Muscle of leg (tissue), 11 donors: ENCODE results near the gene ARL2BP. TPM values are rescaled to one million over a fixed set of nuclear protein-coding genes. Genes with fewer than 3 reads are reported as not detected.
A peak's percentile ranks its signal among the peaks of the same experiment; 100 is the strongest.

Experiments used
- DNase-seq: peaks from one replicate; pipeline ENCODE4 v3.0.0; 2013
- H3K27ac ChIP-seq: one replicate; pipeline ENCODE4 v1.5.1; 2013; ENCODE audit warnings: mild to moderate bottlenecking, low read length, control low read depth
- H3K27me3 ChIP-seq: one replicate; pipeline ENCODE4 v1.6.1; 2013; ENCODE audit warnings: low read length; ENCODE audit not compliant: control insufficient read depth, insufficient read depth
- H3K36me3 ChIP-seq: one replicate; pipeline ENCODE4 v1.6.1; 2013; ENCODE audit warnings: low read length; ENCODE audit not compliant: control insufficient read depth, insufficient read depth
- H3K4me1 ChIP-seq: one replicate; pipeline ENCODE4 v1.6.1; 2013; ENCODE audit warnings: low read length; ENCODE audit not compliant: control insufficient read depth, insufficient read depth
- H3K4me3 ChIP-seq: one replicate; pipeline ENCODE4 v1.5.1; 2013; ENCODE audit warnings: low read length, control low read depth
- H3K9me3 ChIP-seq: replicated peaks from 2 replicates; pipeline ENCODE4 v1.6.1; 2013; ENCODE audit warnings: low read depth, low read length; ENCODE audit not compliant: control insufficient read depth
- WGBS: methylation state at CpG from one replicate; pipeline ENCODE4 v1.1.5; 2013; ENCODE audit warnings: missing lambda C conversion rate; ENCODE audit not compliant: insufficient coverage; 5-methylcytosine and 5-hydroxymethylcytosine counted together
- polyA plus RNA-seq, 8 donors: library from polyadenylated mRNA; unstranded; fragments of 120-200 nt; gene quantifications; one replicate each; pipeline versions ENCODE4 v1.2.1 to v1.2.3, GENCODE V29; 2013; ENCODE audit warnings: inconsistent platforms in 1 of 8, low replicate concordance in 1 of 8; ENCODE audit not compliant: insufficient read length in 8 of 8, insufficient read depth in 1 of 8
- total RNA-seq: library from RNA; stranded (reverse); fragments of 120-200 nt; gene quantifications from one replicate; pipeline ENCODE4 v1.2.4, GENCODE V29; 2013

Gene ARL2BP
- total and polyA plus RNA-seq, 9 donors: 38.4 to 59.4 (median 46.1) TPM

DNA sequence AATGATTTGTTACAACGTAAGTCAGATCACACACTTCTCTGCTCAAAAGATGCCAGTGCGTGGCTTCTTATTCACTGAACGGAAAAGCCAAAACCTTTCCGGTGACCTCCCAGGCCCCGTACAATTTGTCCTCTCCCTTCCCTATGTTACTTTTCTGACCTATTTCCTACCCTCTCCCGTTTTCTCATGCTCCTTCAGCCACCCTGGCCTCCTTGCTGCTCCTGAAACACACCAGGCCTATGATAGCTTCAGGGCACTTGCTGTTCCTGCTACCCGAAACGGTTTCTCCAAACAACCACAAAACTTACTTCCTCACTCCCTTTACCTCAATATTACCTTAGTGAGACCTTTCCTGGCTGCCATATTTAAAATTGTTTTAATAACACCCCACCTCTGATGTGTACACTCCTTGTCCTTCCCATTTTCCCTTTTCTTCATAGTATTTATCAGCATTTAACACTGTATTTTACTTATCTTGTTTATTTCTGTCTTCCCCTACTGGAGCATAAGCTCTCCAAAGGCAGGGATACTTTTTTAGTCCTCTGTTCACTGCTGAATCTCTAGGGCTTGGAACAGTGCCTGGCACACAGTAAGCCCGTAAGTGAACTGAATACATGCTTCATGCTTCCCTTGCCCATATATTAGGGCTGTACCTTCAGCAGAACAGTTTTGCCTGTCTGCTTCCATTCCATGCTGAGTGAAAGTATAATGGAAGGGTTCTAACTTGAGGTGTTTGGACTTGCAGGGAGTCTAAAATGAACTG lies 10.9 kb upstream of the ARL2BP start:
- no peak for DNase-seq
- Histone ChIP-seq H3K4me3 (no peak overlapping the region), H3K27ac (no peak overlapping the region), H3K36me3 (peaks cover 50% of the 10 kb centered on the region), H3K9me3 (no peaks in the 10 kb centered on the region), H3K4me1 (no peaks in the 10 kb centered on the region), H3K27me3 (no peaks in the 10 kb centered on the region)
- 94% methylated on average over 9 of the region's 9 CpGs for WGBS

DNA sequence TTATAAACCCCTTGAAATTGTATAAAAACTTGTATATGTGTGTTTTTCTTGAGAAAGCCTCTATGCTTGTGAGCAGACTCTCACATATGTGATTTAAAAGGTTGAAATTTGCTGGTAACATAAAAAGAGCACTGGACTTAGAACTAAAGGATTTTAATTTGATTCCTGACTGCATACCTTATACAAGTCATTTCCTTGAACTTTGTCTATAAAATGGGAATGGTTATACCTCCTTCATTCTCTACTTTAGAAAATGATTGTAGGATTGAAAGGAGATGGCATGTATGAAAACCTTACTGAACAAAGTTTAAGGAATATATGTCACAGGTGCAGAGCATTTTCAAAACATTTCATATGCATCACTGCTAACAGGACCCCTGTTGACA lies 10.4 kb upstream of the ARL2BP start:
- DNase-seq: no peak
- Histone ChIP-seq H3K9me3 (no peaks in the 10 kb centered on the region), H3K27ac (no peak overlapping the region), H3K4me3 (no peak overlapping the region), H3K27me3 (no peaks in the 10 kb centered on the region), H3K4me1 (no peaks in the 10 kb centered on the region), H3K36me3 (peaks cover 48% of the 10 kb centered on the region)

DNA sequence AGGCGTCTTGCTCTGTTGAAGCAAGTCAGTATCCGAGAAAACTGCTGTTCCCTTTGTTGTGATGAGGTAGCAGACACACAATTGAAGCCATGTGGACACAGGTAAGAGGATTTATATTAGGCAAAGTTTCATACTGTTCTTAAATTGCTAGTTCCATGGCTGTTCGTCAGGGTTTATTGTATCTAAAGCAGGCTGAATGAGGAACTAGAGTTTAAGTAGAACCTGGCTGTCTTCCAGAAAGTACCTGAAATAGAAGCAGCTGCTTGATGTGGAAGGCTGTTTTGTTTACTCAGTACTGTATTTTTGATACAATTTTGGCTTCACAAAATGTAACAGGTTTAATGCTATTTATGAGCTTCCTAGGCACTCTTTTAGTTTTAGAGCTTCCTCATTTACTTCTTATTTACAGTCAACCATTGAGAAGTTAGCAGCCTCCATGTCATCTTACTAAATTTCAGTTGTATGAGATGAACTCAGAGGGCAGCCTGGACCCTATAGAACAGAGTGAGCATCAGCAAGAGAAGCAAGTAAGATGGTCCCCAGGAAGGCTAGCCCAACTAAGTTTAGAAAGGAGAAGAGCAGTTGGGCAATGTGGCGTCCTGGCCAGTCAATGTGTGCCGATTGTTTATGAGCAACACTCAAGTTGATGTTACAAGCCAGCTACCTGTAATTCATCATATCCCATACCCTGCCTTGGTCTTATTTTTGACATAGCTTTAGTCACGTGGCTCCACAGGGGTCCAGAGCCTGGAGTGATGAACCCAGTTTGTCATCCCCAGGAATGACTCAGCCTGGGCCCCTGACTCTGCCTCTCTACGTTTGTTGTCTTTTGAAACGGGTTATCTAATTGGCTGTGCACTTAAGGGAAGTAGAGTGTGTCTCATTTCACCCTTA lies 9.7 kb upstream of the ARL2BP start:
- H3K4me3 ChIP-seq: no peak overlapping the region
- peaks cover 46% of the 10 kb centered on the region for H3K36me3 ChIP-seq
- no peak overlapping the region for H3K27ac ChIP-seq
- no peak for DNase-seq
- H3K9me3 ChIP-seq: no peaks in the 10 kb centered on the region
- no peaks in the 10 kb centered on the region for H3K4me1 ChIP-seq
- WGBS: 89% methylated on average over 5 of the region's 8 CpGs
- no peaks in the 10 kb centered on the region for H3K27me3 ChIP-seq

DNA sequence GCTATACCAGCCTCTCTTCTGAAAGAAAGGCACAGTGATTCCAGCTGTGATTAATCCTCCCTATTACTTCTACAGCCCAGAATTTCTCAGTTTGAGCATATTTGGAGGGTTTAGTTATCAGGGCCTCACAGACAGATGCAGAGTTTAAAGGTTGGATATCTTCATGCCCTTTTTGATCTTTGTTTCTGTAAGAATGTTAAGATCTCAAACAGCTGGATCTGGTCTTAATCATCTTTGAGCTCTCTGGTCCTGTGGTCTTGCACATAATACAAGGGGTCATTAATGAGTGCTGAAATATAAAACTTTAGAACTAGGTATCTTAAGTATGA lies 9.1 kb upstream of the ARL2BP start:
- no peak overlapping the region for H3K4me3 ChIP-seq
- no peak for DNase-seq
- H3K27me3 ChIP-seq: no peaks in the 10 kb centered on the region
- peaks cover 43% of the 10 kb centered on the region for H3K36me3 ChIP-seq
- H3K4me1 ChIP-seq: no peaks in the 10 kb centered on the region
- H3K9me3 ChIP-seq: no peaks in the 10 kb centered on the region
- no peak overlapping the region for H3K27ac ChIP-seq

DNA sequence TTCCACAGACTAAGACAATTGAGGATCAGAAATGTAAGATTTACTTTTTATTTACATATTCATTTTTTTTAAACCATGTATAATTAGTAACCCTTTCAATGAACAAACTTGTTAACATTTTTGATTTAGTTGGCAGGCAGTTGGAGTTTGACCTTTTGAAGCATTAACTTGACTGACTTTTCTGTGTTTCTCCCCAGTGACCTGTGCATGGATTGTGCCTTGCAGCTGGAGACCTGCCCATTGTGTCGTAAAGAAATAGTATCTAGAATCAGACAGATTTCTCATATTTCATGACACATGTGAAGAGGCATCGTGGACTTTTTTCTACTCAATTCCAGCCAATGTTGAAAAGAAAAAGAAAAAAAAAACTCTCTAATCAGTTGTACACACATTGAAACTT lies 6.4 kb upstream of the ARL2BP start:
- no peak overlapping the region for H3K27ac ChIP-seq
- no peak for DNase-seq
- no peak overlapping the region for H3K4me3 ChIP-seq
- H3K9me3 ChIP-seq: no peaks in the 10 kb centered on the region
- H3K36me3 ChIP-seq: peaks cover 22% of the 10 kb centered on the region
- no peaks in the 10 kb centered on the region for H3K27me3 ChIP-seq
- WGBS: no CpG with 5 or more reads among the region's 2 CpGs
- no peaks in the 10 kb centered on the region for H3K4me1 ChIP-seq

DNA sequence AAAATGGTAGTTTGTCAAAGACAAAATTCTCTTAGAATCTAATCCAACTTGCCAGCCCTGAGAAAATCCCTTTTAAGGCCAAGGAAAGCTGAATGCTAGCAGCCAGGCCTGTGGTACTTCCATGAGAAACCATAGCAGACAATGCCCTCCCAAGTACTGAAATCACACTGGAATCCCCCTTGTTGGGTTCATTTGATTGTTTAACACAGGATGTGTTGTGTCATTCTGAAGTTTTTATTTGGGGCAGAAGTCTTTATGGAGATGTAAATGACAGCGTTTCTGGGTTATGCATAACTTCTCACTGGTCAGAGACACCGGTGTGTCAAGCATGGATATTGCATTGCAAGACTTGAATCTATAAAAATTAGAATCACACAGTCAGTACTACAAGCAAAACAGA lies 6.0 kb upstream of the ARL2BP start:
- H3K27ac ChIP-seq: no peak overlapping the region
- peaks cover 19% of the 10 kb centered on the region for H3K36me3 ChIP-seq
- no peaks in the 10 kb centered on the region for H3K27me3 ChIP-seq
- H3K4me3 ChIP-seq: no peak overlapping the region
- no peak for DNase-seq
- no peaks in the 10 kb centered on the region for H3K4me1 ChIP-seq
- no peaks in the 10 kb centered on the region for H3K9me3 ChIP-seq
- WGBS: no CpG with 5 or more reads among the region's 2 CpGs

DNA sequence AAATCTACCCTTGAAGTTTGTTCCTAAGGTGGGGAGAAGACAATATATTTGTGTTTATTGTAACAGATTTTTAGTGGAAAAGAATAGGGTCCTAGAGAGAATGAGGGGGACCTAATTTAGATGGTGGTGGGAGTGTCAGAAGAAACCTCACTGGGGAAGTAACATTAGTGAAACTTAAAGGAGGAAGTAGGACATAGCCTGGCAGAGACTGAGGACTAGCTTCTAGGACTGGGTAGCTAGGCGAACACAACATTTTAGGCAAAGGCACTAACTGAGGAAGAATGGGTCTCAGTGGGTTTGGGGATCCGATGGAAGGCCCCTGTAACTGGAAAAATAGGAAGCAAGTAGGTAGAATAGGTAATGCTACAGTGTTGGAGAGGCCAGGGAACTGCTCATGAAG lies 4.2 kb upstream of the ARL2BP start:
- WGBS: 68% methylated on average over 2 of the region's 2 CpGs
- Histone ChIP-seq H3K9me3 (no peaks in the 10 kb centered on the region), H3K4me1 (peaks cover 3% of the 10 kb centered on the region), H3K36me3 (peaks cover 10% of the 10 kb centered on the region), H3K27ac (no peak overlapping the region), H3K4me3 (no peak overlapping the region), H3K27me3 (no peaks in the 10 kb centered on the region)
- DNase-seq: no peak

DNA sequence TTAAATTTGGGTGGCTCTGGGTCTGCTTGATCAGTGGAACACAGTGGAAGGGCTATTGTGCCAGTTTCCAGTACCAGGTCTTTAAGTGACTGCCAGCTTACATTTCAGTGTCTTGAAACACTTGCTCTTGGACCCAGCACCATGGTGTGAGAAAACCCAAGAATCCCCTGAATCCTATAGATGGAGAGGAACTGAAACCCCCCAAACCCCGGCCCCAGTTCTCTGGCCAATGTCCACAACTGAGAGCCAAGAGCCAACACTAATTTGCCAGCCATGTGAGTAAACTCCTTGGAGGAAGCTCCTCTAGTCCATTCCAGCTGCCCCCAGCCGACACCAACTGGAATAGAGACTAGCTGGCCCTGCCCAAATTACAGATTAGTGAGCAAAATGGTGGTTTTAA lies 2.4 kb upstream of the ARL2BP start:
- Histone ChIP-seq H3K9me3 (no peaks in the 10 kb centered on the region), H3K36me3 (peaks cover 15% of the 10 kb centered on the region), H3K4me3 (no peak overlapping the region), H3K4me1 (peaks cover 6% of the 10 kb centered on the region), H3K27me3 (no peaks in the 10 kb centered on the region), H3K27ac (no peak overlapping the region)
- DNase-seq: no peak
- WGBS: 80% methylated on average over 1 of the region's 2 CpGs

DNA sequence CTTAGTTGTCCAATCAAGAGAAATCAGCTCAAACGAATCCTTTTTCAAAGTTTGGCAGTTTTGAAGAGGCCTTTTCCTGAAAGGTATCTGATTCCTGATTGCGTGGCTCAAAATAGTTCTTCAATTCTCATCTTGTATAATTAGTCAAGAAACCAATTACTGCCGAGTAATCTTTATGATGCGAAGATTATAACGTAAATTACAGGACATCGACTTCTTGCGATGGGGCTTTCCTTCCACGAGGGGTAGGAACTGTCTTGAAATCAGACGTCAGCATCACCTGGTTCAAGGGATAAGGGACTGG lies 644 bp upstream of the ARL2BP start:
- peaks cover 6% of the 10 kb centered on the region for H3K4me1 ChIP-seq
- H3K27me3 ChIP-seq: no peaks in the 10 kb centered on the region
- peak overlapping the region; percentile 93 for H3K27ac ChIP-seq
- no peak for DNase-seq
- WGBS: 6% methylated on average over 6 of the region's 9 CpGs
- no peaks in the 10 kb centered on the region for H3K9me3 ChIP-seq
- peak overlapping the region; percentile 53 for H3K4me3 ChIP-seq
- peaks cover 17% of the 10 kb centered on the region for H3K36me3 ChIP-seq

DNA sequence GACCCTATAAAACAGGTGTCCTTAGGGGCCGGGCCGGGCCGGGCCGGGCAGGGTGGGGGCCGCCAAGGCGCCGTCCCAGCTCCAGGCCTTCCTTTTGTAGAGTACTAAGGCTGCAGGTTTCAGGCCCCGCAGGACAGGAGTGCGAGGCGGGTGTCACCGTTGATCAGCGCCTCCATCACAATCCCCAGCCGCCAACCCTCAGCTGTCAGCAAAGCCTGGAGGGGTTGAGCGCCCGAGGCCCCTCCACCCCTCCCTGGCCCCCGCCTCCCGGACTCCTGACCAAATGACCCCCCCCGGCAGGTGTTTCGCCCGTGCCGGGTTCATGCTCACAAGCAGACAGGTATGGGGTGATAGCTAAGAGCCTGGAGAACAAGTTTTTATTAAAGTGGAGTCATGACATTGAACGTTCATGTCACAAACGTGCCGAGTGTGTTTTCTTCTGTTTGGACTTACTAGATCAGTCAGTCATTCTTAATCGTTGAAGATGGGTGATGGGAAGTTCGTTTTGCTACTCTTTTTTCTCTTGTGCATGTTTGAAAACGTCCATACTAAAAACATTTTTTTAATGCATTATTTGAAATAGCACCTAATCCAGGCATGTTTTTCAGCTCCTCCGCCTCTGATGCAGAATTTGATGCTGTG lies 534 bp downstream of the ARL2BP start:
- no peaks in the 10 kb centered on the region for H3K27me3 ChIP-seq
- H3K4me3 ChIP-seq: peak overlapping the region; percentile 67
- peaks cover 6% of the 10 kb centered on the region for H3K4me1 ChIP-seq
- peaks cover 27% of the 10 kb centered on the region for H3K36me3 ChIP-seq
- 0% methylated on average over 8 of the region's 28 CpGs for WGBS
- DNase-seq: no peak
- peak overlapping the region; percentile 91 for H3K27ac ChIP-seq
- no peaks in the 10 kb centered on the region for H3K9me3 ChIP-seq
